Kidney epithelial cell (primary cell): ENCODE measurements around the gene ACSM3. TPM values are rescaled to one million over a fixed set of nuclear protein-coding genes. Genes with fewer than 3 reads are reported as not detected.
"Not testable (repeated sequence)": the region's sequence is repeated elsewhere in the genome, so short reads cannot be mapped to it uniquely, and the experiment has no call there.

Source experiments
- DNase-seq: peaks from one replicate; pipeline ENCODE4 v3.0.0-alpha.2; 2010; ENCODE audit warnings: low read depth
- H3K27me3 ChIP-seq: 2 replicates; pipeline ENCODE4 v1.6.0; 2011; ENCODE audit warnings: low read length; ENCODE audit not compliant: control insufficient read depth, insufficient read depth
- H3K36me3 ChIP-seq: 2 replicates; pipeline ENCODE4 v1.5.1; 2011; ENCODE audit warnings: low read length; ENCODE audit not compliant: control insufficient read depth, insufficient read depth
- H3K4me3 ChIP-seq: 2 replicates; pipeline ENCODE4 v1.5.1; 2011; ENCODE audit warnings: low read depth, mild to moderate bottlenecking, control low read depth, low read length
- CTCF ChIP-seq: IDR thresholded peaks from 2 replicates; pipeline ENCODE4 v1.5.1; 2011; ENCODE audit warnings: mild to moderate bottlenecking, moderate library complexity, low read length, control low read depth, inconsistent platforms; ENCODE audit not compliant: insufficient read depth, poor library complexity, severe bottlenecking
- total RNA-seq: library from RNA; depleted of rRNA; stranded (reverse); fragments of >200 nt; gene quantifications from 2 replicates; pipeline ENCODE4 v1.2.3, GENCODE V29; 2015

Gene ACSM3, protein sequence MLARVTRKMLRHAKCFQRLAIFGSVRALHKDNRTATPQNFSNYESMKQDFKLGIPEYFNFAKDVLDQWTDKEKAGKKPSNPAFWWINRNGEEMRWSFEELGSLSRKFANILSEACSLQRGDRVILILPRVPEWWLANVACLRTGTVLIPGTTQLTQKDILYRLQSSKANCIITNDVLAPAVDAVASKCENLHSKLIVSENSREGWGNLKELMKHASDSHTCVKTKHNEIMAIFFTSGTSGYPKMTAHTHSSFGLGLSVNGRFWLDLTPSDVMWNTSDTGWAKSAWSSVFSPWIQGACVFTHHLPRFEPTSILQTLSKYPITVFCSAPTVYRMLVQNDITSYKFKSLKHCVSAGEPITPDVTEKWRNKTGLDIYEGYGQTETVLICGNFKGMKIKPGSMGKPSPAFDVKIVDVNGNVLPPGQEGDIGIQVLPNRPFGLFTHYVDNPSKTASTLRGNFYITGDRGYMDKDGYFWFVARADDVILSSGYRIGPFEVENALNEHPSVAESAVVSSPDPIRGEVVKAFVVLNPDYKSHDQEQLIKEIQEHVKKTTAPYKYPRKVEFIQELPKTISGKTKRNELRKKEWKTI
- 5.9 and 14.4 TPM in 2 replicates for total RNA-seq

GRCh38 chr16:20763461-20764232, at the start of gene ACSM3:
ACSM3 (plus strand) TSS chr16:20764014; CDS start chr16:20770035, 6,021 bp downstream.
- Histone ChIP-seq H3K4me3 (peak within 1 kb of the TSS; percentile 30), H3K27me3 (no peaks in the 10 kb centered on the region), H3K36me3 (no peaks in the 10 kb centered on the region)
- DNase-seq: peak; percentile 93
- TF ChIP-seq CTCF: no peak

GRCh38 chr16:20717718-20718117, 46.1 kb upstream of the ACSM3 start:
- H3K4me3 ChIP-seq, H3K36me3 ChIP-seq, DNase-seq, H3K27me3 ChIP-seq: not testable (repeated sequence)

GRCh38 chr16:20720251-20720650, 43.6 kb upstream of the ACSM3 start:
- Histone ChIP-seq H3K27me3 (no peaks in the 10 kb centered on the region), H3K4me3 (no peak overlapping the region), H3K36me3 (no peaks in the 10 kb centered on the region)
- DNase-seq: no peak
- no peak for TF ChIP-seq CTCF

DNA sequence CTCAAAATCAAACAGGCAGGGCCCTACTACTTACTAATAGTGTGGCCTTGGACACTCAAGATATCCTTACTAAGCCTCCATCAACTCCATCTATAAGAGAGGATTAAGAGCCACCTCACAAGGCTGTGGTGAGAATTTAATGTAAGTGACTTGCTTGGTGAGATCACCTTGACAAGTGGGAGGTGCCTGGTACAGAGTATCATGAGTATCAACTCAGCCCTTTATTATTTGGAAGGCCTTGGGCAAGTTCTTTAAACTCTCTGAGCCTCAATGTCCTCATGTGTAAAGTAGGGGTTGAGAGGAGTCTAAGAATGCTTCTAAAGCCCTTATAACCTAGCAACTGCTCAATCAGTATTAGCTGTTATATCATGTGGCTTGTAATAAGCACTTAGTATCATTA, 37.2 kb upstream of the ACSM3 start:
- TF ChIP-seq CTCF: no peak
- Histone ChIP-seq H3K36me3 (no peaks in the 10 kb centered on the region), H3K27me3 (no peaks in the 10 kb centered on the region), H3K4me3 (no peak overlapping the region)
- no peak for DNase-seq

- Histone ChIP-seq H3K4me3 (no peak overlapping the region), H3K36me3 (no peaks in the 10 kb centered on the region), H3K27me3 (no peaks in the 10 kb centered on the region)
- DNase-seq: no peak
- TF ChIP-seq CTCF: no peak
Measured at GRCh38 chr16:20727181-20727580, 36.6 kb upstream of the ACSM3 start.

DNA sequence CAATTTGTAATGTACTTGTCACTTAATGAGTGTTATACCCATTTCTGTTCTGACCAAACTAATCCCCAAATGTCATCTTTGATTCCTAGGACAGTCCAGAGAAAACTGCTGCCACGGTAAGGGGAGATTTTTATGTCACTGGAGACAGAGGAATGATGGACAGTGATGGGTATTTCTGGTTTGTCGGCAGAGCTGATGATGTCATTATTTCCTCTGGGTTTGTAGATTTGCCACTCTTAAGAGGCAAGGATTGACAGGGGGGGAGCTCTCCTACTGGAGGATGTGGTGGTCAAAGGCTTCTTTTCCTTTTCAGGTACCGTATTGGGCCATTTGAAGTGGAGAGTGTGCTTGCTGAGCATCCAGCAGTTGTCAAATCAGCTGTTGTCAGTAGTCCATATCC, 34.7 kb upstream of the ACSM3 start:
- Histone ChIP-seq H3K27me3 (no peaks in the 10 kb centered on the region), H3K4me3 (no peak overlapping the region), H3K36me3 (no peaks in the 10 kb centered on the region)
- no peak for DNase-seq
- TF ChIP-seq CTCF: no peak
